Ishikawa (cell line): ENCODE measurements around the gene WWC1.
A peak's percentile ranks its signal among the peaks of the same experiment; 100 is the strongest.

ENCODE experiments used
- CEBPB ChIP-seq: IDR thresholded peaks from 2 replicates; pipeline ENCODE4 v1.6.1; 2012
- CREB1 ChIP-seq: IDR thresholded peaks from 2 replicates; pipeline ENCODE4 v1.6.1; 2012; ENCODE audit warnings: low read depth
- EGR1 ChIP-seq: IDR thresholded peaks from 2 replicates; pipeline ENCODE4 v1.6.1; 2012
- EP300 ChIP-seq: IDR thresholded peaks from 2 replicates; pipeline ENCODE4 v1.6.1; 2012; ENCODE audit warnings: borderline replicate concordance
- FOXM1 ChIP-seq: IDR thresholded peaks from 2 replicates; pipeline ENCODE4 v1.6.1; 2012; ENCODE audit warnings: low read depth, borderline replicate concordance
- NFIC ChIP-seq: IDR thresholded peaks from 2 replicates; pipeline ENCODE4 v1.6.1; 2012
- RAD21 ChIP-seq: IDR thresholded peaks from 2 replicates; pipeline ENCODE4 v1.6.1; 2012; ENCODE audit warnings: low read depth
- TAF1 ChIP-seq: IDR thresholded peaks from 2 replicates; pipeline ENCODE4 v1.6.1; 2012; ENCODE audit warnings: low read depth, mild to moderate bottlenecking
- TCF12 ChIP-seq: IDR thresholded peaks from 2 replicates; pipeline ENCODE4 v1.6.1; 2012; ENCODE audit warnings: low read depth
- TEAD4 ChIP-seq: IDR thresholded peaks from 2 replicates; pipeline ENCODE4 v1.6.1; 2012
- YY1 ChIP-seq: IDR thresholded peaks from 2 replicates; pipeline ENCODE4 v1.6.1; 2012; ENCODE audit warnings: low read depth
- ZBTB7A ChIP-seq: IDR thresholded peaks from 2 replicates; pipeline ENCODE4 v1.6.1; 2012; ENCODE audit warnings: low read depth
- TF ChIP-seq, protein P1 (sequence below): IDR thresholded peaks from 2 replicates; pipeline ENCODE4 v1.6.1; 2012
- TF ChIP-seq, protein P2 (sequence below): IDR thresholded peaks from 2 replicates; pipeline ENCODE4 v1.6.1; 2012
- TF ChIP-seq, protein P3 (sequence below): IDR thresholded peaks from 2 replicates; pipeline ENCODE4 v1.6.1; 2012; ENCODE audit warnings: low read depth, mild to moderate bottlenecking

Gene WWC1

DNA sequence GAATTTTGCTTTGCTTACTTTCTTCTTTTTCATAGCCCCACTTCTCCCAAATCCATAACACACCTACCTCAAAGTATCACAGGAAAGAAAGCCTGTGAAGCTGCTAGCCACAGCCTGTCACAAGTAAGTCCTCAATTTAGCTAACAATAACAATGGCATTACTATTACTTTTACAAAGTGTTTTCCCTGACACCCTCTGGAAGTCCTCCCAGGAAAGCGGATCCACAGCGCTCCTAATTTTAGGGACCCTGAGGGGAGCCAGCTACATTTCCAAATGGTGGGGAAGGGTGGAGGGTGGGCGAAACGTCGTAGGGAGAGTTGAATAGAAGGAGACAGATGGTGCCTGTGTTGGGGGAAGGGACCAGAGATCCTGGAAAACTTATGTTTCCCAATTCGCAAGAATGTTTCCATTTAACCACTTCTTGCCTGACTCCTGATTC, 523 bp upstream of the WWC1 start:
- TF ChIP-seq RAD21, result no peak
- no peak for TF ChIP-seq YY1
- no peak for TF ChIP-seq FOXM1
- TF ChIP-seq EP300, result no peak
- no peak for TF ChIP-seq TAF1
- no peak for TF ChIP-seq ZBTB7A
- TF ChIP-seq, protein P1, sequence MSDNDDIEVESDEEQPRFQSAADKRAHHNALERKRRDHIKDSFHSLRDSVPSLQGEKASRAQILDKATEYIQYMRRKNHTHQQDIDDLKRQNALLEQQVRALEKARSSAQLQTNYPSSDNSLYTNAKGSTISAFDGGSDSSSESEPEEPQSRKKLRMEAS, result no peak
- no peak for TF ChIP-seq TEAD4
- no peak for TF ChIP-seq TCF12
- no peak for TF ChIP-seq EGR1
- no peak for TF ChIP-seq NFIC
- TF ChIP-seq, protein P2, sequence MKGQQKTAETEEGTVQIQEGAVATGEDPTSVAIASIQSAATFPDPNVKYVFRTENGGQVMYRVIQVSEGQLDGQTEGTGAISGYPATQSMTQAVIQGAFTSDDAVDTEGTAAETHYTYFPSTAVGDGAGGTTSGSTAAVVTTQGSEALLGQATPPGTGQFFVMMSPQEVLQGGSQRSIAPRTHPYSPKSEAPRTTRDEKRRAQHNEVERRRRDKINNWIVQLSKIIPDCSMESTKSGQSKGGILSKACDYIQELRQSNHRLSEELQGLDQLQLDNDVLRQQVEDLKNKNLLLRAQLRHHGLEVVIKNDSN, result no peak
- no peak for TF ChIP-seq CEBPB
- no peak for TF ChIP-seq CREB1

DNA sequence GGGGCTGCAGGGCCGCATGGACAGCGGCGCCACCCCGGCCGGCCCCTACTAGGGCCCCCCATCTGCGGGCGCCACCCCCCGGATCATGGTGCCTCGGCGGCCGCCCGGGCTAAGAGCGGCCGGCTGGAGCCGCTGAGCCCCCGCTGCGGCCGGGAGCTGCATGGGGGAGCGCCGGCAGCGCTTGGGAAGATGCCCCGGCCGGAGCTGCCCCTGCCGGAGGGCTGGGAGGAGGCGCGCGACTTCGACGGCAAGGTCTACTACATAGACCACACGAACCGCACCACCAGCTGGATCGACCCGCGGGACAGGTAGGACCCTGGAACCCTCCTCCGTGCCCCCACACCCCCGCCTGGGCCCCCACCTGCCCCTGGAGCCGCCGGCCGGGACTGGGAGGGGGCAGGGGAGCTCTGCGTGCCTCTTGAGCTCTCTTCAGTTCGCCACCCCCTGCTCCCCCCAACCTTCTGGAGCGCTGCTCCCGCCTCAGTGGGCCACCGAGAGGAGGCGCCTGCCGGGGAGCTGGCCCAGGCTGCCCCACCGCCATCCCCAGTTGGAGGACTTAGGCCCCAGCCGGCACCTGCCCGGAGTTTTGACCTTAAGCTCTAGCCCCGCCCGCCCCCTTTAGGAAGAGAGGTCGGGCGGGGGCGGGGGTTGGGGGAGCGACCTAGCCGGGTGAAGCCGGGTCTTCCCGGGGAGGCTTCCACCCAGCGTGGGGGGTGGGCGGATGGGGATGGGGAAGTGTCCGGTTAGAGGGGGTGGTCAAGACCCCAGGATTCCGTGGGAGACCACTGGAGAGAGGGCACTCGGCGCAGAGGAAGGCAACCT, 730 bp downstream of the WWC1 start:
- no peak for TF ChIP-seq YY1
- no peak for TF ChIP-seq CEBPB
- TF ChIP-seq, protein P1, result no peak
- TF ChIP-seq RAD21, result no peak
- no peak for TF ChIP-seq CREB1
- TF ChIP-seq EGR1, result no peak
- no peak for TF ChIP-seq FOXM1
- TF ChIP-seq EP300, result no peak
- no peak for TF ChIP-seq TEAD4
- TF ChIP-seq NFIC, result no peak
- TF ChIP-seq, protein P3, sequence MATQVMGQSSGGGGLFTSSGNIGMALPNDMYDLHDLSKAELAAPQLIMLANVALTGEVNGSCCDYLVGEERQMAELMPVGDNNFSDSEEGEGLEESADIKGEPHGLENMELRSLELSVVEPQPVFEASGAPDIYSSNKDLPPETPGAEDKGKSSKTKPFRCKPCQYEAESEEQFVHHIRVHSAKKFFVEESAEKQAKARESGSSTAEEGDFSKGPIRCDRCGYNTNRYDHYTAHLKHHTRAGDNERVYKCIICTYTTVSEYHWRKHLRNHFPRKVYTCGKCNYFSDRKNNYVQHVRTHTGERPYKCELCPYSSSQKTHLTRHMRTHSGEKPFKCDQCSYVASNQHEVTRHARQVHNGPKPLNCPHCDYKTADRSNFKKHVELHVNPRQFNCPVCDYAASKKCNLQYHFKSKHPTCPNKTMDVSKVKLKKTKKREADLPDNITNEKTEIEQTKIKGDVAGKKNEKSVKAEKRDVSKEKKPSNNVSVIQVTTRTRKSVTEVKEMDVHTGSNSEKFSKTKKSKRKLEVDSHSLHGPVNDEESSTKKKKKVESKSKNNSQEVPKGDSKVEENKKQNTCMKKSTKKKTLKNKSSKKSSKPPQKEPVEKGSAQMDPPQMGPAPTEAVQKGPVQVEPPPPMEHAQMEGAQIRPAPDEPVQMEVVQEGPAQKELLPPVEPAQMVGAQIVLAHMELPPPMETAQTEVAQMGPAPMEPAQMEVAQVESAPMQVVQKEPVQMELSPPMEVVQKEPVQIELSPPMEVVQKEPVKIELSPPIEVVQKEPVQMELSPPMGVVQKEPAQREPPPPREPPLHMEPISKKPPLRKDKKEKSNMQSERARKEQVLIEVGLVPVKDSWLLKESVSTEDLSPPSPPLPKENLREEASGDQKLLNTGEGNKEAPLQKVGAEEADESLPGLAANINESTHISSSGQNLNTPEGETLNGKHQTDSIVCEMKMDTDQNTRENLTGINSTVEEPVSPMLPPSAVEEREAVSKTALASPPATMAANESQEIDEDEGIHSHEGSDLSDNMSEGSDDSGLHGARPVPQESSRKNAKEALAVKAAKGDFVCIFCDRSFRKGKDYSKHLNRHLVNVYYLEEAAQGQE, result no peak
- TF ChIP-seq TCF12, result no peak
- no peak; the same call in 1 of the 2 replicates for TF ChIP-seq ZBTB7A
- TF ChIP-seq TAF1, result no peak; the same call in 1 of the 2 replicates
- TF ChIP-seq, protein P2, result no peak

DNA sequence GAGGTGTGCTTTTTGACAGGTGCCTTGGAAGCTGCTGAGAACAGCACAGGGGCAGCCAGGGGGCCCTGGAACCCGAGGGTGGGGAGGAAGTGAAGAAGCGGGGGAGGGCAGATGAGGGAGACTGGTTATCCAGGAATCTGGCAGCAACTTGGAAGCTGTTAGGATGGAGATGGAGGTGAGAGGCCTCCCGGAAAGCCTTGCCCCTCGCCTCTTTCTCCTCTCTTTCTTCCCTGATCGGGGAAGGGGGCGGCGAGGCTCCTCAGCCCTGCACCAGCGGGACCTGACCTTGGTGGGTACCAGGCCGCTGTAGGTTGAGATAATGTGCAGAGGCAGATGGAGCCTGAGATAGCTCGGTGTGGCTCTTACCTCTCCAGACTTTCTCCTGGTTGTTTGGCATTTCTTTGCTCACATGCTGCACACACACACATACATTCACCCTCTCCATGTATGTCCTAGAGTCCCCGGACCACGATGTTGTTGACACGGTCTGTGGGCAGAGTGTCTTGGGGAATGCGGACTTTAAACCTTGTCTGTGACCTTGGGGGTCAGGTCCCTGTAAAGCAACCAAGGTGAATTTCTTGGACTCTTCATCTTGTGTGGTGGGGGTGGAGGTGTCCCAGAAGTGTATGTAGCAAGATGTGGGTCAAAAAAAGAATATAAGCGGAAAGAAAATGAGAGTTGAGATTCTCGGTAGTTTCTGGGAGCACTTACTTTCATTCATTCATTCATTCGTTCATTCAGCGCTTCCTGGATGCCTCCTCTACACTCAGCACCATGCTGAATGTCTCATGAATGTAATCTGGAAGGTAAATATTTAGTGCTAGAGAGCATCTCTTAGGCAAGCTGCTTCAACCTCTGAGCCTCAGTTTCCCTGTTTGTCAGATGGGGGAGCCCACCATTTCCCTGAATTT, 1.6 kb downstream of the WWC1 start:
- TF ChIP-seq, protein P2, result no peak
- no peak for TF ChIP-seq TAF1
- TF ChIP-seq, protein P1, result no peak
- no peak for TF ChIP-seq NFIC
- TF ChIP-seq RAD21, result no peak
- no peak for TF ChIP-seq FOXM1
- TF ChIP-seq, protein P3, result no peak
- TF ChIP-seq TCF12, result no peak
- TF ChIP-seq ZBTB7A, result no peak
- TF ChIP-seq EP300, result no peak
- no peak for TF ChIP-seq CREB1
- TF ChIP-seq TEAD4, result no peak
- no peak for TF ChIP-seq CEBPB
- no peak for TF ChIP-seq YY1

DNA sequence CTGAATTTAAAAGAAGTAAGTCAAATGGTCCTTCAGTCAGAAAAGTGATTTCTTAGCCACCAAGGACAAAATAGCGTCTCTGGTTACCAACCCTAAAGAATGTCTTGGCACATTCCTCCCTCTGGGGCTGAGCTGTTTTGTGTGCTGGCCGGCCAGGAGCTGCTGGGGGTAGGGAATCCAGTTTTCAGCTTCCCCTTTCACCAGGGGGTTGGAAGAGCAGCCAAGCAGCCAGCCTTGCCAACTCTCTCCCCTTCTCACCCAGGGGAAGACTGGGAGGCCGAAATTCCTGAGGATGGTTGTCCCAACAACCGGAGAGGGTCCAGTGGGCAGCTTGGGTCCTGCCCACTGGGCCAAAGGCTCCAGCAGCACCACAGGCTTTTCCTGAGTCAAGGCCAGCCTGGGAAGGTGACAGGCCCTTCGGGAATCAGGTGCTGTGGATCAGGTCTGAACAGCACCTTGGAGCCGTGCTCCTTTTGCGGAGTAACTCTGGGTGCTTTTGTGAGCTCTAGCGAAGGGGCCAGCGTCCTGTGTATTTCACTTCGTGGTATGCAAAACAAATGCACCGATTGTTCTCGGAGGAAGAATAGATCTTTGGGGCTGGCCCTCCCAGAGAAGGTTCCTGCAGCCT, 4.2 kb downstream of the WWC1 start:
- TF ChIP-seq CEBPB (no peak), TAF1 (peak; percentile 27; the same call in 1 of the 2 replicates), ZBTB7A (peak; percentile 77), RAD21 (peak; percentile 39), CREB1 (no peak), EGR1 (no peak), EP300 (peak; percentile 86), FOXM1 (peak; percentile 49; the same call in 1 of the 2 replicates), YY1 (no peak), TCF12 (peak; percentile 90), NFIC (peak; percentile 95), TEAD4 (peak; percentile 99)
- TF ChIP-seq, protein P3, result no peak
- TF ChIP-seq, protein P1, result peak; percentile 34; the same call in 1 of the 2 replicates
- TF ChIP-seq, protein P2, result no peak; the same call in 1 of the 2 replicates
